IPS-NIHi7 (cell line): Measurements from ENCODE around the gene USP24.

Source experiments
- DNase-seq: peaks from one replicate; pipeline ENCODE4 v3.0.0; 2012; ENCODE audit warnings: mixed read lengths; ENCODE audit errors: extremely low spot score

Gene USP24, protein sequence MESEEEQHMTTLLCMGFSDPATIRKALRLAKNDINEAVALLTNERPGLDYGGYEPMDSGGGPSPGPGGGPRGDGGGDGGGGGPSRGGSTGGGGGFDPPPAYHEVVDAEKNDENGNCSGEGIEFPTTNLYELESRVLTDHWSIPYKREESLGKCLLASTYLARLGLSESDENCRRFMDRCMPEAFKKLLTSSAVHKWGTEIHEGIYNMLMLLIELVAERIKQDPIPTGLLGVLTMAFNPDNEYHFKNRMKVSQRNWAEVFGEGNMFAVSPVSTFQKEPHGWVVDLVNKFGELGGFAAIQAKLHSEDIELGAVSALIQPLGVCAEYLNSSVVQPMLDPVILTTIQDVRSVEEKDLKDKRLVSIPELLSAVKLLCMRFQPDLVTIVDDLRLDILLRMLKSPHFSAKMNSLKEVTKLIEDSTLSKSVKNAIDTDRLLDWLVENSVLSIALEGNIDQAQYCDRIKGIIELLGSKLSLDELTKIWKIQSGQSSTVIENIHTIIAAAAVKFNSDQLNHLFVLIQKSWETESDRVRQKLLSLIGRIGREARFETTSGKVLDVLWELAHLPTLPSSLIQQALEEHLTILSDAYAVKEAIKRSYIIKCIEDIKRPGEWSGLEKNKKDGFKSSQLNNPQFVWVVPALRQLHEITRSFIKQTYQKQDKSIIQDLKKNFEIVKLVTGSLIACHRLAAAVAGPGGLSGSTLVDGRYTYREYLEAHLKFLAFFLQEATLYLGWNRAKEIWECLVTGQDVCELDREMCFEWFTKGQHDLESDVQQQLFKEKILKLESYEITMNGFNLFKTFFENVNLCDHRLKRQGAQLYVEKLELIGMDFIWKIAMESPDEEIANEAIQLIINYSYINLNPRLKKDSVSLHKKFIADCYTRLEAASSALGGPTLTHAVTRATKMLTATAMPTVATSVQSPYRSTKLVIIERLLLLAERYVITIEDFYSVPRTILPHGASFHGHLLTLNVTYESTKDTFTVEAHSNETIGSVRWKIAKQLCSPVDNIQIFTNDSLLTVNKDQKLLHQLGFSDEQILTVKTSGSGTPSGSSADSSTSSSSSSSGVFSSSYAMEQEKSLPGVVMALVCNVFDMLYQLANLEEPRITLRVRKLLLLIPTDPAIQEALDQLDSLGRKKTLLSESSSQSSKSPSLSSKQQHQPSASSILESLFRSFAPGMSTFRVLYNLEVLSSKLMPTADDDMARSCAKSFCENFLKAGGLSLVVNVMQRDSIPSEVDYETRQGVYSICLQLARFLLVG (N-terminal part only)

DNA sequence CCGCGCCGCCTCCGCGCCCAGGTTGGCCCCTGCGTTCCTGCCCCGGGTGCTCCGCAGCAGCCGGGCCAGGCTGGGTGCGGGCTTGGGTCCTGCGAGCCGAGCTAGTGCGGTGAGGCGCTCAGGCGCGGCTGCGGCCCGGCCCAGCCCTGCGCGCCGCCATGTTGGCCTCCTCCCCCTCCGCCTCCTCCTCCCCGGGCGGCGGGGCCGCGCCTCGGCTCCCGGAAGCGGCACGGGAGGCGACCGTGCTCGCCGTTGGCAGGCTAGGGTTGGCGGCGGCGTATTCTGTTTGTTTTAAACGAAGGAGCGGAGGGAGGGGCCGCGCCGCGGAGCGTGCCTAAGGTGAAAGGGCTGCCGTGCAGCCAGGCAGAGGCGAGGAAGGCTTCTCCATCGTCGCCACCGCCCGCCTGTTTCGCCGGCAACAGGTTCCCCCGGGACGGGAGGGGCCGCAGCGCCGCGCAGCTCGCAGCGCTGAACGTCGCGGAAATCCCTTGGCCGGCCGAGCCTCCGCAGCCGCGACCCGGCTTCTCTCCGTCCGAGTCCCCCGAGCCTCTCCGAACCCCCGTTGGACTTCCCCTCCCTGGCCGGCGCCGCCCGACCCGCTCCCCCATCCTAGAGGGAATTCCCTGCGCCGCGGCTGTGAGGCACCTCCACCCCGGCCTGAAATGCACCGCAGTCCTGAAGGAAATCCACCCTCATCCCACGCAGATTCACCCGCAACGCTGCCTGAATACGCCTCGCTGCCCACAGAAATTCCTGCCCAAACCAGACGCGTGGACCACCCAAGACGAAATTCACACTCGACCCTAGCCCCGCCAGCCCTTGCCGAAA lies at the start of gene USP24:
TSS of gene USP24 (minus strand) at position 171 of the 828 bp plus-strand sequence. CDS start 251 bp downstream, outside the sequence.
- peak; percentile 86 for DNase-seq

DNA sequence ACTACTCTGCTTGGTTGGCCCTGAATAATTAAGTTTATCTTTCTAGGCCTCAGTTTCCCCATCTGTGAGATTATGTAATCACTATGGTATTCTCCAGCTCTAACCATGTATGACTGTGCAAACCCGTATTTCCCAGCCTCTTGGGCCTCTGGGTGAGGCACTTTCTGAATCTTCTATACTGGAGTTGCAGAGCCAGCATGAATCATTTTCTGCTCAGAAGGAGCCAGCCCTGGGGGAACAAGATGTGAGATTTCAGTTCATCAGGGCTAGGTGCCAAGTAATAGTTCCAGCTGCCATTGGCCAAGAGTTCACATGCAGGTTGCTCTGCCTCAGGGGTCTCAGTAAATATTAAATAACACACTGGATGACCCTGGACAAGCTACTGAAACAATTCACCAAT lies 47.7 kb upstream of the USP24 start:
- no peak for DNase-seq

DNA sequence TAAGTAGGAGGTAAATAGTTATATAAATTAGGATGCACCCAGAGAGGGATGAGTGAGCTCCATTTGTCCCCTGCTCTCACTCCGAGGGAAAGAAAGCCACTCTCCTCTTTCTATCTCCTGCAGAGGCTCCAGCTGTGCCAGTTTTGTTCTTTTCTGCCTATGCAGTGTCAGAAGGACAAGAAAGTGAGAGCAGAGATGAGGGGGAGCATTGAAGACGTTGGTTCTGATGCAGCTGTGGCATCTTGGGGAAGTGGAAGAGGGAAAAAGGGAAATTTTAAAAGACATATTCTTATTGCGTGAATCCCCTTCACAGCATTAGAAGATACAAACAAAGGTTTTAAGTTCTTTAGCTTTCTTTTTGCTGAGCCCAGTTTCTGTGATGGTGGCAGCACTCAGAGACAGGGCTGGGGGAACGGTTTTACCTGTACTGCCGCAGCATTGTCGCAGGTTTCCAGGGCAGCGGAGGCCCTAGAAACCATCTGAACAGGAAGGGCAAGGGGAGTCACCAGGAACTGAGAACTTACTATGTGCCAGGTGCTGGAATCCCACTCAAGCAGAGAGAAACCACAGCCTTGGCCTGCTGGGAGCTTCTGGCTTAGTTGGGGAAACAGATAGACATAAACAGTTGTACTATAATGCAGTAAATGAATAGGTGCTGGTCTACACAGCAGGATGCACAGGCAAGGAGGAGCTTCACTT lies 44.9 kb upstream of the USP24 start:
- DNase-seq = no peak

DNA sequence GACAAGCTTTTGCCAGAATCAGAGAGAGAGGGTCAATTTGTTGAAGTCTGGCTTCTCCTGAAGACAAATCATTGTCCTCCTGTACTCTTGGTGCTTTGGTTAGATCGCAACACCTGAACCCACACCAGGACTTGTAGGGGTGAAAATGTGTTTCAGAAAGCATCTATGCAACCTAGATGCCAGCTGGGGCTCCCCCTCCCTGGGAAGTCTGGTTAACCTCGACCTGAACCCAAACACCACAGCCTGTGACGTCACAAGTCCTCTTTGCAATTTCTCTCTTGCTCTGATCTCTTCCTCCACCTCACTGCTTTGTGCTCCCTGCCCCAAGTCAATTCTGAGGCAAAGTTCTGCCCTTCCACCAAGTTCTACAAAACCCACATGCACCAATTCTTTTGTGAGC lies 42.8 kb upstream of the USP24 start:
- DNase-seq = no peak

DNA sequence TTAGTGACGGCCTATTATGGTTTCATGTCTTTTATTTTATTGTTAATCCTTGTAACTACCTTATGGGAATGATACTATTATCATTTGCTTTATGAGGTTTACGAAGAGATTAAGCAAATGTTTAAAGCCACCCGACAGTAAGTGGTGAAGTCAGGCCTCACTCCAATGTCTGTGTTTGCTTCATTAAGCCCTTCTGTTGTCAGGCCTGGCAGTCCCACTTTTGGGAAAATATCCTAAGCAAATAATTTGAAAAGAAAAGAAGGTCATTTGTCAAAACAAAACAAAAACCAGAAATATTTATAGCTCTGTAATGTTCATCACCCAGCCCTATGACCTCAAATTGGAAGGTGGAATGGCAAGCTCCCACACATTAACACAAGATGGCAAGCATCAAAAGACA lies 40.7 kb upstream of the USP24 start:
- no peak for DNase-seq

DNA sequence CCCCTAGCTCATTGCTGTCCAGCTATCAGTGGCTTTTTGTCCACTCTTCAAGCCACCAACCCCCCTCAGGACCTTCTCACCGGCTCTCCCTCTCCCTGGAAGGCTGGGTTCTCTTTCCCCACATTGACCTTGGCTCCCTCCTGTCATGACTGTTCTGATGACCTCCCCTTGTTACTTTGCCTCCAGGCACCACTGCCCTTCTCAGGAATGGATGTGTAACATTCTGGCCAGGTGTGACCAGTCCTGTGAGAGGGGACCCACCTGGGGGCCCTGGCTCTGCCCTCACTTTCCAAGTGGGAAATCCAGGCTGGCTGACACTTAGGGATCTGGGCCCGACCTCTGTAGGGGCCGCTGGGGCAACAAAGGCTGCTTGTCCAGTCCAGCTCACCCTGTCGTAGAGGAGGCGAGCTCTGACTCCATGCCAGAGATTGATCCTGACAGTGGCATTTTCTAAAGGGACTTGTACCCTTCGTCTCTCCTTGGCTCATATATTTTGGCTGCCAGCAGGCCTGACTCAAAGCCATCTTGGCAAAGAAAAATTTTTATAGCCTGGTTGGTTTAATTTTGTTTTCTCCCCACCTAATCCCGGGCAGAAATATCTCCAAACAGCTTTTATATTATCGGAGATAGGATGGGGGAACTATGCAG lies 37.9 kb upstream of the USP24 start:
- no peak for DNase-seq

DNA sequence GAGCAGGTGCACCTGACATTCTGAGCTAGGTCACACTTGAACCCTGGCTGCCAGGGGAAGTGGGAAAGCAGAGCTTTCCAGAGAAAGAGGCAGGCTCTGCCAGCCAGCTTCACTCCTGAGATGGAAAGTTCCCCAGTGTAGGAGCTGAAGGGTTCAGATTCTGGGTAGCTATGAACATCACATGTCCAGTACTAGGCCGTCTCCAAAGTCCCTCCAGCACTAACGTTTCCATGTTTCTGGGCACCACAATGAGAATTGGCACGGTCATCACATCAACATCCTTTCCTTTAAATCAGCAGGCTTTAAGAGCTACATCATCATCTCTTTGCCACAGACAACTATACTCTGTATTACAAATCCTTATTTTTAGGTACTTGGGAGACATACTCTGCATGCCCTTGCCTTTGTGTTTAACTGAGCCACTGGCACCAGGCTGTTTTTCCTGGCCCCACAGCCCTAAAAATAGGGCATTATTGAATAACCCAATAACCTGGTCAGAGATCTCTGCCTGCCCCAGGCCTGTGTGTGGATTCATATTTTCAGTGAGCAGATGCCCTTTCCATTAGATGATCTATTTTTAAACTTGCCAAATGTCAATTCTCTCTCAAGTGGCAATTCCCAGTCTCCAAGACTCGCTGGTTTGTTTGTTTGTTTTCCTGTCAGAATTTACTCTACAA lies 35.4 kb upstream of the USP24 start:
- no peak for DNase-seq

DNA sequence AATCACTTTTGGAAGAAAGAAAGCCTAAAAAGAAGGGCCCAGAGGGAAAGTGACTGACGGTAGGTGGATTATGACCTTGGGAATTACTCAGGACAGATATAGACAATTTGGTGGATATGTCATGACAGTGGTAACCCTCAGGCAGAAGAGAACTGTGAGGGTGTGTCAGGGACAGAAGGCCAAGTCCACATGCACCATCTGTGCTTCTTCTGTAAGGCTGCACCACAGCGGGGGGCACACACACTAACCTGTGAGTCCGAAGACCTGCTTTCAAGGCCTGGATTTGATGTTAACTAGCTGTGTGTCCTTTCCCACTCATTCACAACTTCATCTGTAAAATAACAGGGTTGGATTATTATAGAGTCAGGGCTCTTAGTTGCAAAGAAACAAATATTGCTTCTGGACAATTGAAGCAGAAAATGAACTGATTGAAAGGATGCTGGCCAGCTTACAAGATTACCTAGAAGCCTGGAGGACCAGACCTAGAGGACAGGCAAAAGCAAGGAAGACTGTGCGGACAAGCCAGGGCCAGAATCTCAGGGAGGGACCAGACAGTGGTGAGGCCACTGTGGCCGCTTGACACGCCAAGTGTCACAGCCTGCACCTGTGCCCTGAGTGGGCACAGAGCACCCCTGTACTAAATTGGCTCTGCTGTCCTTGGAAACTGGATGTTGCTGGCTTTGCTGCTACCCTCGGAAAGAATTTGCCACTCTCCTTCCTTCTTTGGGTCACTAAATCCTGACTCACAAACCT lies 34.7 kb upstream of the USP24 start:
- no peak for DNase-seq

DNA sequence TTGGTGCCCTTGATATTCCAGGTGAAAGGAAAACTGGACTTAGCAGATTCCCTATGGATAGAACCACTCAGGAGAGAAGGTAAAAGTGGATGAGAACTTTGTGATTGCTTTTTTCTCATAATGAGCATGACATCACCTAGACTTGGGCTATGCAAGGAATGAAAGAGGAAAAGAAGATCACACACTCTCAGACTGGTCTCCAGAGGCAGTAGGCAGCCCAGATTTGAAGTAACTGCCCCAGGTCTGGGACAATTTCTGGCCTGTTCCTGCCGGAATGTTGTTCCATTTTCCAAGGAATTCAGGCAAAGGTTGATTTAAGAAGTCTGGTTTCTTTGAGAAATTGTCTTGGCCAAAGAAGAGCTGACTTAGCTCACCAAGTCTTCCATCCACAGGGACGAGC lies 31.7 kb upstream of the USP24 start:
- no peak for DNase-seq

DNA sequence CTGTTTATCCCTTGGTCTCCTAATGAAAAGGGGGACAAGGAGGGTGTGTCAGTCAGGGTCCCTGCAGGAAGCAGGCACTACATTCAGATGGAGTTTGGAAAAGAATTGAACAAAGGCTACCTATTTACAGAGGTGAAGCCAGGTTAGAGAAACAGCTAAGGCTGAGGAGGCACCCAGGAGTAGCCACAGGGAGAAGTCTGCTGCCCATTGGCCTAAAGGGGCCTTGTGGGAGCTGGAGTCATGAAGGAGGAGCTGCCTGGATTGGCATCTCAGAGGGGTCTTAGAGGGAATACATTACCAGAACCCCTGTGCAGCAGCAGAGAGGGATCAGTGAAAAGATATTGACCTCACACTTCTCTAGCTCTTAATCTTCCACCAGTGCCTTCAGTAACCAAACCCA lies 31.2 kb upstream of the USP24 start:
- no peak for DNase-seq

DNA sequence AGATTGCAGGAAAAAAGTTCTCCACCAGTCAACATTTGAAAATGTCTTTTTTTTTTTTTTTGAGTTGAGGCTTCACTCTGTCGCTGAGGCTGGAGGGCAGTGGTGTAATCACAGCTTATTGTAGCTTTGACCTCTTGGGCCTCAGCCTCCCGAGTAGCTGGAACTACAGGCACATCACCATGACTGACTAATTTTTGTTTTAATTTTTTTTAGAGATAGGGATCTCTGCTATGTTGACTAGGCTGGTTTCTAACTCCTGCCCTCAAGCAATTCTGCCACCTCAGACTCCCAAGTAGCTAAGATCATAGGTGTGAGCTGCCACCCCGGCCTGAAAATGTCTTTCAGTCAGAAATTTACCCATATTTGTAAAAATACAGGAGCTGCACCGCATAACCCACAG lies 30.6 kb upstream of the USP24 start:
- no peak for DNase-seq

DNA sequence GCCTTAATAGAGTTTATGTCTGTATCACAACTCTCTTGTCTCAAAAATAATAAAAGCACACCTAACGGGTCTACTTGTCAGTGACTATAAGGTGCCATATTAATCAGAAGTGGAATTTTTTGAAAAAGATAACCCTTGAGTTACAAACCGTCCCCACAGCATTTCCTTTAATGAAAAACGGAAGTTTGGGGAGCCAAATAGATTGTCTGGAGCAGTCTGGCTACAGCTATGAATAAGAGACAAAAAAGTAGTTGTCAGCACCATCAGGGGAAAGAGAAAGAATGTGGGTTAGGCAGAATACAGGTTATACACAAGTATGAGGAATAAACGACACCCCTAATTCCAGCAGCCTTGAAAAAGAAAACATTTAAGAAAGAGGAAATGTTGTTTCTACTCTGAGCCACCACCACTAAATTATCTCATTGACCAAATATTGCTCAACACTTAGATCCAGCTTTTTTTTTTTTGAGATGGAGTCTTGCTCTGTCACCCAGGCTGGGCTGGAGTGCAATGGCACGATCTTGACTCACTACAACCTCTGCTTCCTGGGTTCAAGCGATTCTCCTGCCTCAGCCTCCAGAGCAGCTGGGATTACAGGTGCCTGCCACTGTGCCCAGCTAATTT lies 29.4 kb upstream of the USP24 start:
- DNase-seq = no peak

DNA sequence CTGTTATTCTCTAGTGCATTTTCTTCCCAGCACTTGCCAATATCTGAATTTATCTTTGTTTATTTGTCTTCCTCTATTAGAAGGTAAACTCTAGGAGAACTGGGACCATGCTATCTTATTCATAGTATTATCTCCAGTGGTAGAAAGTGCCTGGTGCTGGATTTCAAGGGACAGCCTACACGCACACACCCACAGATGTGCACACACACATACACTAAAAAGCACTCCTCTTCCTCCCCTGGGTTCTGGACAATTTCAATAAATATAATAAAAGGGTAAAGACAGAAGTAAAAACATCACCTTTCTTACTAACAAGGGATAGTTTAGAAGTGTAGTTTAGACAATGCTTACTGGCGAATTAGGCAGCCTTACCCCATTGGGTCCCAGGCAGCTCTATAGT lies 28.5 kb upstream of the USP24 start:
- DNase-seq = no peak

DNA sequence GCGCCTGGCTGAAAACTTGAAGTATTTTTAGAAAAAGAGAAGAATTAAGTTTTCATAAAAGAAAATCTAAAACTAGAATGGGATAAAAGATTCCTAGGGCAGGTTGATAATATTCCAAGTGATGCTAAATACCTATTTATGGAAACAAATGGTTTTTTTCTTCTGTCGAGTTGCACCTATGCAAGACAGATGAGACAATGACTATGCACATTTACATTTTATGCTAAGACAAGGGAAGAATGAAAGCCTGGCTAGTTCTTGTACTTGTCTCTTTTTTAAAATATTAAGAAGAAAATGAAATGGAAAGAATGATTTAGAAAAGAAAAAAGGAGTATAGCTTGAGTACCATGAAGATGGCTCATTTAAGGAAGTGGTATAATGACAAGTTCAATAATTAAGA lies 24.4 kb upstream of the USP24 start:
- DNase-seq = no peak

DNA sequence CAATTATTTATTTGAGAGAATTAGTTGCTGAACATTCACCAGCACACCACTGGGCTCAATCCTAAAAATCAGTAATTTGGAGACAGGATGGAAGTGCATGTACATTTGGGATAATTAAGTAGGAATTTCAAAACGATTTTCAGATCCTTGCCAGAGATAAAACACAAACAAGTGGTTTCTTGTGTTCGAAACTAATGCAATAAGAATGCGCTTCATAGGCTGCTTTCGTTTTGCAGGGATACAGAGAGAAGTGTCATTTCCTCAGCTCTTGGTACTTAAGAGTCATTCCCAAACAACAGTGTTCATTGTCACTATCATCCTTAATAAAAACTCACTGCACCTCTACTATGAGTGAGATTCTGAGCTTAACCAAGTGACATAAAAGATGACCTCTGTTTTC lies 20.6 kb upstream of the USP24 start:
- no peak for DNase-seq

DNA sequence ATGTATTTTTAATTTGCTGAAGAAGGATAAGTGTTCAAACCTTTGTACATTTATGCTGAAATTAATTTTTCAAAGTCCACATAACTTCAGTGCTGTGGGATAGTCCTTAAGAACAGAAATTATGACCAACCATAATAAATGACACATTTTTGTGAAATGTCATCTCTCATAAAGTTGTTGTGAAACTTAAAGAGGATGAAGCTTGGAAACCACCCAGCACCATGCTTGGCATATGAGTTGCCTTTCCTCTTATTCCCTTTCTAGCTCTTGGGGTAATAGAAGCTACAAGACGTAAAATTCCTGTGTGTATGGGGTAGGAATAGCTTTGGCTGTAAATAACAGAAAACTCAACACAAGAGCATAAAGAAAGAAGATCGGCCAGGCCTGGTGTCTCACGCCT lies 18.9 kb upstream of the USP24 start:
- DNase-seq = no peak

DNA sequence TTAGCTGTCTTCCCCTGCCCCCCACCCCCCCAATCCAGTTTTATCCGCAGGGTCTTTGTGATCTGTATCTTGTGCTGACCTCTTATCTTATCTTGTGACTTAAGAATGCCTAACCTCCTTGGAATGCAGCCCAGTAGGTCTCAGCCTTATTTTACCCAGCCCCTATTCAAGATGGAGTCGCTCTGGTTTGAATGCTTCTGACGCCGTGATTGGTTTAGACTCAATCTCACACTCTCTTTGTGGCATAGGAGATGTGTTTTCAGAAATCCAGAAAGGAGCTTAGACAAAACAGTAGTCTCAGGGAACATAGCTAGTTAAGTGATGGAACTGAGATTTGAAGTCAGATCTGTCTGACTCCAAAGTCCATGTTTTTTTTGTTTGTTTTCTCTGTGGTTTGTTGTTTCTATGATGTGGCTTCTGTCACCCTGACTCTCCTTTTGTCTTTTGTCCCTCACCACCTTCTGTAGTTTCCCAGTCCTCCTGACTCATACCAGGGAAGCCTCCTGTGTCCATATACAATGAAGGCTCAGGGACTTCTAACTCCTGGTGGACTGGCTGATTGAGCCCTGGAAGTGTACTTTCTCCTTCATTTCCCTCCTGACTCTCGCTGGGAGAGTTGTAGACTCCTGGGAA lies 18.1 kb upstream of the USP24 start:
- DNase-seq = no peak
